Astrocyte (in vitro differentiated cells and primary cell): ENCODE measurements around the gene JAM2. TPM values are rescaled to one million over a fixed set of nuclear protein-coding genes. Genes with fewer than 3 reads are reported as not detected.
A peak's percentile ranks its signal among the peaks of the same experiment; 100 is the strongest.

ENCODE experiments used
- DNase-seq: peaks from one replicate; pipeline ENCODE4 v3.0.0-alpha.2; 2010; ENCODE audit warnings: low read depth
- FAIRE-seq: peaks from 2 replicates; lab custom pipeline; 2011; peaks lifted over from hg19 to GRCh38; lab: Jason Lieb, UNC
- H2AFZ ChIP-seq: 2 replicates; pipeline ENCODE4 v1.6.0; 2012; ENCODE audit warnings: low read depth, low read length, inconsistent platforms
- H3K27ac ChIP-seq: 2 replicates; pipeline ENCODE4 v1.5.1; 2011; ENCODE audit warnings: low read depth, low read length, inconsistent platforms
- H3K27me3 ChIP-seq: 2 replicates; pipeline ENCODE4 v1.6.0; 2011; ENCODE audit warnings: low read length, inconsistent platforms; ENCODE audit not compliant: insufficient read depth
- H3K36me3 ChIP-seq: 2 replicates; pipeline ENCODE4 v1.5.1; 2011; ENCODE audit warnings: low read length, inconsistent platforms; ENCODE audit not compliant: insufficient read depth
- H3K4me1 ChIP-seq: 2 replicates; pipeline ENCODE4 v1.5.1; 2011; ENCODE audit warnings: low read length, inconsistent platforms; ENCODE audit not compliant: insufficient read depth
- H3K4me2 ChIP-seq: 2 replicates; pipeline ENCODE4 v1.6.0; 2012; ENCODE audit warnings: low read length, inconsistent platforms
- H3K4me3 ChIP-seq: 2 replicates; pipeline ENCODE4 v1.5.1; 2011; ENCODE audit warnings: low read depth, mild to moderate bottlenecking, low read length, inconsistent platforms; ENCODE audit not compliant: insufficient read depth
- H3K79me2 ChIP-seq: 2 replicates; pipeline ENCODE4 v1.6.0; 2012; ENCODE audit warnings: mild to moderate bottlenecking, low read length, inconsistent platforms; ENCODE audit not compliant: insufficient read depth
- H3K9ac ChIP-seq: 2 replicates; pipeline ENCODE4 v1.6.0; 2012; ENCODE audit warnings: mild to moderate bottlenecking, low read length, inconsistent platforms
- H3K9me3 ChIP-seq: 2 replicates; pipeline ENCODE4 v1.5.1; 2012; ENCODE audit warnings: low read depth, mild to moderate bottlenecking, low read length, inconsistent platforms; ENCODE audit not compliant: insufficient read depth
- H4K20me1 ChIP-seq: 2 replicates; pipeline ENCODE4 v1.6.0; 2012; ENCODE audit warnings: low read length, inconsistent platforms; ENCODE audit not compliant: insufficient read depth
- H3K27ac Mint-ChIP-seq: one replicate; pipeline ENCODE4 v1.8.0; 2021; ENCODE audit warnings: mild to moderate bottlenecking, mixed read lengths; ENCODE audit not compliant: unreplicated experiment
- H3K27me3 Mint-ChIP-seq: one replicate; pipeline ENCODE4 v1.8.0; 2021; ENCODE audit warnings: low read depth, mixed read lengths; ENCODE audit not compliant: unreplicated experiment
- H3K36me3 Mint-ChIP-seq: one replicate; pipeline ENCODE4 v1.8.0; 2021; ENCODE audit warnings: low read depth, mixed read lengths; ENCODE audit not compliant: unreplicated experiment
- H3K4me1 Mint-ChIP-seq: one replicate; pipeline ENCODE4 v1.8.0; 2021; ENCODE audit warnings: low read depth, mixed read lengths; ENCODE audit not compliant: unreplicated experiment
- H3K4me3 Mint-ChIP-seq: one replicate; pipeline ENCODE4 v1.8.0; 2021; ENCODE audit warnings: mild to moderate bottlenecking, moderate library complexity, mixed read lengths; ENCODE audit not compliant: unreplicated experiment
- H3K9me3 Mint-ChIP-seq: one replicate; pipeline ENCODE4 v1.8.0; 2021; ENCODE audit warnings: mild to moderate bottlenecking, mixed read lengths; ENCODE audit not compliant: unreplicated experiment
- EZH2 ChIP-seq: IDR thresholded peaks from 2 replicates; pipeline ENCODE4 v1.6.1; 2012; ENCODE audit warnings: mild to moderate bottlenecking, low read length, inconsistent platforms; ENCODE audit not compliant: insufficient read depth
- total RNA-seq: library from RNA; stranded (reverse); gene quantifications from 2 replicates; pipeline ENCODE4 v1.2.1, GENCODE V29; 2021
- TF ChIP-seq, protein P1 (sequence below): IDR thresholded peaks from 2 replicates; pipeline ENCODE4 v1.5.1; 2011; ENCODE audit warnings: low read depth, mild to moderate bottlenecking, inconsistent platforms, low read length, moderate library complexity; ENCODE audit not compliant: insufficient read depth

The JAM2 gene
- total RNA-seq, 1 donor from 2014 or later = 3.7 TPM

GRCh38 chr21:25717491-25718147, 78.6 kb downstream of the JAM2 start:
- H3K9me3 ChIP-seq = no peaks in the 10 kb centered on the region
- DNase-seq (peak; percentile 3), FAIRE-seq (peak; percentile 20)
- H3K36me3 ChIP-seq = peaks cover 7% of the 10 kb centered on the region
- no peak overlapping the region for H2AFZ ChIP-seq
- no peak overlapping the region for H3K4me3 ChIP-seq
- H3K4me1 ChIP-seq = no peaks in the 10 kb centered on the region
- no peaks in the 10 kb centered on the region for H3K27me3 Mint-ChIP-seq
- no peak overlapping the region for H3K4me2 ChIP-seq
- H3K4me1 Mint-ChIP-seq = peaks cover 8% of the 10 kb centered on the region
- TF ChIP-seq EZH2 = no peak
- TF ChIP-seq, protein P1, sequence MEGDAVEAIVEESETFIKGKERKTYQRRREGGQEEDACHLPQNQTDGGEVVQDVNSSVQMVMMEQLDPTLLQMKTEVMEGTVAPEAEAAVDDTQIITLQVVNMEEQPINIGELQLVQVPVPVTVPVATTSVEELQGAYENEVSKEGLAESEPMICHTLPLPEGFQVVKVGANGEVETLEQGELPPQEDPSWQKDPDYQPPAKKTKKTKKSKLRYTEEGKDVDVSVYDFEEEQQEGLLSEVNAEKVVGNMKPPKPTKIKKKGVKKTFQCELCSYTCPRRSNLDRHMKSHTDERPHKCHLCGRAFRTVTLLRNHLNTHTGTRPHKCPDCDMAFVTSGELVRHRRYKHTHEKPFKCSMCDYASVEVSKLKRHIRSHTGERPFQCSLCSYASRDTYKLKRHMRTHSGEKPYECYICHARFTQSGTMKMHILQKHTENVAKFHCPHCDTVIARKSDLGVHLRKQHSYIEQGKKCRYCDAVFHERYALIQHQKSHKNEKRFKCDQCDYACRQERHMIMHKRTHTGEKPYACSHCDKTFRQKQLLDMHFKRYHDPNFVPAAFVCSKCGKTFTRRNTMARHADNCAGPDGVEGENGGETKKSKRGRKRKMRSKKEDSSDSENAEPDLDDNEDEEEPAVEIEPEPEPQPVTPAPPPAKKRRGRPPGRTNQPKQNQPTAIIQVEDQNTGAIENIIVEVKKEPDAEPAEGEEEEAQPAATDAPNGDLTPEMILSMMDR = no peak
- H3K9me3 Mint-ChIP-seq = no peaks in the 10 kb centered on the region
- H3K27ac ChIP-seq = no peak overlapping the region
- peaks cover 4% of the 10 kb centered on the region for H3K36me3 Mint-ChIP-seq
- no peak overlapping the region for H3K27ac Mint-ChIP-seq
- H4K20me1 ChIP-seq = no peaks in the 10 kb centered on the region
- no peak overlapping the region for H3K4me3 Mint-ChIP-seq
- no peak overlapping the region for H3K9ac ChIP-seq
- no peaks in the 10 kb centered on the region for H3K27me3 ChIP-seq
- no peaks in the 10 kb centered on the region for H3K79me2 ChIP-seq

- H3K79me2 ChIP-seq = peaks cover 2% of the 10 kb centered on the region
- no peaks in the 10 kb centered on the region for H3K9me3 ChIP-seq
- Mint-ChIP-seq H3K27me3 (no peaks in the 10 kb centered on the region), H3K4me1 (peaks cover 8% of the 10 kb centered on the region), H3K36me3 (peaks cover 5% of the 10 kb centered on the region), H3K9me3 (no peaks in the 10 kb centered on the region), H3K4me3 (no peak overlapping the region), H3K27ac (no peak overlapping the region)
- H3K4me2 ChIP-seq = no peak overlapping the region
- no peak for DNase-seq
- H3K4me1 ChIP-seq = no peaks in the 10 kb centered on the region
- no peak overlapping the region for H3K27ac ChIP-seq
- H3K27me3 ChIP-seq = no peaks in the 10 kb centered on the region
- no peak for FAIRE-seq
- H4K20me1 ChIP-seq = peaks cover 4% of the 10 kb centered on the region
- no peak overlapping the region for H3K9ac ChIP-seq
- peaks cover 29% of the 10 kb centered on the region for H3K36me3 ChIP-seq
- H3K4me3 ChIP-seq = no peak overlapping the region
- H2AFZ ChIP-seq = no peak overlapping the region
- TF ChIP-seq EZH2 = no peak
- TF ChIP-seq, protein P1 = no peak
Observed at GRCh38 chr21:25721987-25722386, 82.9 kb downstream of the JAM2 start.

DNA sequence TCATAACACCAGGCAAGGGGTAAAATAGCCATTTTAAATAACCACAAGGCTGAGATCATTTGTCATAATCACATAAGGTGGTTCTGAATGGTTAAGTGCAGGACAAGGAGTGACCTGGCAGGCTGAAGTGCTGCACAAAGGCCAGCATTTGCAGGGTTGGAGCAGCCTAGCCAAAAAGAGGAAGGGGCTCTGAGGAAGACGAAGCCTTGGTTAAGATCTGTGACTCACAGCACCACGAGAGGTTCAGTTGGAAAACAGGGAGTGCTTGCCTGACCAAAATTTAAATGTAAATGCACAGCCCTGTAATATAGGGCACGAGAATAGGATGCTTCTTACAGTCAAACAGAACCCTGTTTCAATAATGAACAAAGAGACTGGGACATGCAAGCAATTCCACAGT, 83.6 kb downstream of the JAM2 start:
- TF ChIP-seq EZH2 = no peak
- TF ChIP-seq, protein P1 = no peak
- Histone ChIP-seq H3K27ac (no peak overlapping the region), H4K20me1 (peaks cover 4% of the 10 kb centered on the region), H3K9me3 (no peaks in the 10 kb centered on the region), H3K27me3 (no peaks in the 10 kb centered on the region), H3K79me2 (peaks cover 2% of the 10 kb centered on the region), H3K4me3 (no peak overlapping the region), H2AFZ (no peak overlapping the region), H3K4me2 (no peak overlapping the region), H3K36me3 (peaks cover 36% of the 10 kb centered on the region), H3K4me1 (no peaks in the 10 kb centered on the region), H3K9ac (no peak overlapping the region)
- H3K9me3 Mint-ChIP-seq = no peaks in the 10 kb centered on the region
- H3K27ac Mint-ChIP-seq = no peak overlapping the region
- H3K4me1 Mint-ChIP-seq = peaks cover 4% of the 10 kb centered on the region
- FAIRE-seq (no peak), DNase-seq (no peak)
- H3K4me3 Mint-ChIP-seq = no peak overlapping the region
- H3K36me3 Mint-ChIP-seq = peaks cover 5% of the 10 kb centered on the region
- H3K27me3 Mint-ChIP-seq = no peaks in the 10 kb centered on the region
